Keratinocyte (primary cell): Measurements from ENCODE around the gene RIMS1.

Experiments
- CTCF ChIP-seq, 3 experiments: IDR thresholded peaks in 1 of 3; conservative IDR thresholded peaks in 1 of 3; optimal IDR thresholded peaks in 1 of 3; 2 replicates in 2 of 3; 3 replicates in 1 of 3; pipeline versions ENCODE3 to v1.5.1; 2011; ENCODE audit warnings: low read length in 3 of 3, mild to moderate bottlenecking in 3 of 3, moderate library complexity in 2 of 3, control low read depth in 1 of 3, inconsistent platforms in 1 of 3; ENCODE audit not compliant: insufficient read depth in 2 of 3; ENCODE audit errors: extremely low read depth in 1 of 3
- EZH2 ChIP-seq: IDR thresholded peaks from one replicate; pipeline ENCODE4 v1.6.1; 2012; ENCODE audit warnings: inconsistent platforms, mild to moderate bottlenecking, low read length, moderate library complexity

DNA sequence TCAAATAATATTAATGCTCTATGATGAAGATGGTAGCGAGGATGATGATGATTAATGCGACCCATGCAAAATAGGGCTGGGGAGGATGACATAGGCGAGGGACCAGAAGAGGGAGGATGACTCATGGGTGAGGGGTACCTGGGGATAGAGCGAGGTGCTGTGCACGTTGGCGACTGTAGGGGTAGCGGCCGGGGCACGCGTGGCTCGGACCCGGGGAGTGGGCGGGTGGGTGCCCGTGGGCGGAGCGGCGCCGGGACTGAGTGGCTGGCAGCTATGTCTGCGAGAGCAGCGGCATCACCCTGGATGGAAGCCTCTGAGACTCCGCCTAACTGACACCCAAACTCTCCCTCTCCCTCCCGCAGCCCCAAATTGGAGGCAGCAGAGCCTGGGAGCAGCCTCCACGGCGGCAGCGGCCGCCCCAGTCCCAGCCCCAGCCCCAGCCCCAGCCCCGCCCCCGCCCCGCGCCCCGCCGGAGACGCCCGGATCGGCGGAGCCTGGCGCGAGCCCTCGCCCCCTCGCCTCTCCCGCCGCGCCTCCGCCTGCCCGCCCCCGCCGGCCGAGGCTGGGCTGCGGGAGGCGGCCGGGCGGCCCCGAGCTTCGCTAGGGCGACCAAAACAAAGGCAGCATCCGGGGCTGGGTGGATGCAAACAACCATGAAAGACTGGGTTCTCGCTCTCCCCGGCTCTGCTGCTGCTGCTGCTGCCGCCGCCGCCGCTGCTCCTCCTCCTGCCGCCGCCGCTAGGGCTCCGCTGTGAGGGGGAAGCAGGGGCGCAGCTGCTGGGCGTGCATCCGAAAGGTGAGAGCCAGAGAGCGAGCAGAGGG is at the start of gene RIMS1:
- TF ChIP-seq CTCF (optimal IDR thresholded peaks at IDR 0.05 in 1 of 3, IDR thresholded peaks at IDR 0.05 in 1 of 3, conservative IDR thresholded peaks at IDR 0.05 in 1 of 3; ENCODE audit: extremely low read depth in 1 of 3, insufficient read depth in 2 of 3, low read length in 3 of 3) (no peak), EZH2 (peak; percentile 50)
